ENCODE data around the gene DEFB124. TPM values are rescaled to one million over a fixed set of nuclear protein-coding genes. Genes with fewer than 3 reads are reported as not detected.

DEFB124 gene
- total RNA-seq, 1 experiment from 2014 or later = not detected

DNA sequence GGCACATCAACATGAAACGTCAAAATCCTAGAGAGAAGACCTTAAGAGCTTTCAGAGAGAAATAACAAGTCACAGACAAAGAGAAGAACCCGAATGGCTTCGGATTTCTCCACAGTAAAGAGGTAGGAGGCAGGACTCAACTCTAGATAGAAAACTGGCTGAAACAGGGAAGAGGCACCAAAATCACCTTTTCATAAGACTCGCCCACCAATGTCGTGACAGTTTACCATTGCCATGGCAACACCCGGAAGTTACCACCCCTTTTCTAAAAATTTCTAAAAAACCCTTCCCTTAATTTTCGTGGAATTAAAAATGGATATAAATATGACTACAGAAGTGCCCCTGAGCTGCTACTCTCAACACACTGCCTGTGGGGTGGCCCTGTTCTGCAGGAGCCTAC is 56.6 kb downstream of the DEFB124 start:
- no peak for DNase-seq
- Mint-ChIP-seq H3K4me3 (ENCODE audit: low read depth, unreplicated experiment) (no peak overlapping the region), H3K27ac (ENCODE audit: unreplicated experiment) (no peak overlapping the region), H3K36me3 (ENCODE audit: insufficient read depth, unreplicated experiment) (no peaks in the 10 kb centered on the region), H3K4me1 (ENCODE audit: low read depth, unreplicated experiment) (no peaks in the 10 kb centered on the region), H3K9me3 (ENCODE audit: low read depth, unreplicated experiment) (no peaks in the 10 kb centered on the region), H3K27me3 (ENCODE audit: unreplicated experiment) (peaks cover 57% of the 10 kb centered on the region)
- intact Hi-C loops (cut with micrococcal nuclease; ENCODE audit: unreplicated experiment) = no loop called here
- CTCF ChIA-PET = no interaction called here
- TF ChIP-seq, protein P1, sequence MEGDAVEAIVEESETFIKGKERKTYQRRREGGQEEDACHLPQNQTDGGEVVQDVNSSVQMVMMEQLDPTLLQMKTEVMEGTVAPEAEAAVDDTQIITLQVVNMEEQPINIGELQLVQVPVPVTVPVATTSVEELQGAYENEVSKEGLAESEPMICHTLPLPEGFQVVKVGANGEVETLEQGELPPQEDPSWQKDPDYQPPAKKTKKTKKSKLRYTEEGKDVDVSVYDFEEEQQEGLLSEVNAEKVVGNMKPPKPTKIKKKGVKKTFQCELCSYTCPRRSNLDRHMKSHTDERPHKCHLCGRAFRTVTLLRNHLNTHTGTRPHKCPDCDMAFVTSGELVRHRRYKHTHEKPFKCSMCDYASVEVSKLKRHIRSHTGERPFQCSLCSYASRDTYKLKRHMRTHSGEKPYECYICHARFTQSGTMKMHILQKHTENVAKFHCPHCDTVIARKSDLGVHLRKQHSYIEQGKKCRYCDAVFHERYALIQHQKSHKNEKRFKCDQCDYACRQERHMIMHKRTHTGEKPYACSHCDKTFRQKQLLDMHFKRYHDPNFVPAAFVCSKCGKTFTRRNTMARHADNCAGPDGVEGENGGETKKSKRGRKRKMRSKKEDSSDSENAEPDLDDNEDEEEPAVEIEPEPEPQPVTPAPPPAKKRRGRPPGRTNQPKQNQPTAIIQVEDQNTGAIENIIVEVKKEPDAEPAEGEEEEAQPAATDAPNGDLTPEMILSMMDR (IDR thresholded peaks at IDR 0.05; ENCODE audit: unreplicated experiment) = no peak
- BruUV-seq (replicated peaks) = no TSS peak

DNA sequence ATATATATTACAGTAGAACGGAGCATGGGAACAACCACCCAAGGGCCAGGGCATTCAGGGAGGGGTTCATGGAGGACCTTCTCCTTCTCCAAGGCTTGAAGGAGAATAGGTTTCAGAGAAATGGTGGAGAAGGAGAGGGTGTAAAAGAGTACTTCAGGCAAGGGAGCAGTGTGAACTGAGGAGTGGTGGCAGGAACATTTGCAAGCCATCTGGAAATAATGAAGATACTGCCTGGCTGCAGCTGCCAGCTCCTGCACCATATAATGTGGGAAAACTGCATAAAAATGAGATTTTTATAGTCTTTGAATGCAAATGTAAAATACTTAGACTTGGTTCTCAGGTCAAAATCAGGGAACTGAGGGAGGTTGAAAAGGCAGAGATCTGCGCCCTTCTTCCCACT is 59.3 kb downstream of the DEFB124 start:
- DNase-seq = no peak
- Mint-ChIP-seq H3K36me3 (ENCODE audit: insufficient read depth, unreplicated experiment) (no peaks in the 10 kb centered on the region), H3K27me3 (ENCODE audit: unreplicated experiment) (peaks cover 59% of the 10 kb centered on the region), H3K4me3 (ENCODE audit: low read depth, unreplicated experiment) (no peak overlapping the region), H3K9me3 (ENCODE audit: low read depth, unreplicated experiment) (no peaks in the 10 kb centered on the region), H3K4me1 (ENCODE audit: low read depth, unreplicated experiment) (no peaks in the 10 kb centered on the region), H3K27ac (ENCODE audit: unreplicated experiment) (no peak overlapping the region)
- intact Hi-C loops (cut with micrococcal nuclease; ENCODE audit: unreplicated experiment) = no loop called here
- CTCF ChIA-PET = no interaction called here
- TF ChIP-seq, protein P1 (IDR thresholded peaks at IDR 0.05; ENCODE audit: unreplicated experiment) = no peak
- BruUV-seq (replicated peaks) = no TSS peak

Other genes with a start within 250 kb of the DEFB124 start
- gene DEFB115, start 217.5 kb downstream of the DEFB124 start, total RNA-seq (2022) = not detected in 2 replicates
- not detected in 2 replicates for gene DEFB116, start 166.5 kb downstream of the DEFB124 start, total RNA-seq (2022)
- gene DEFB118, start 106.5 kb downstream of the DEFB124 start, total RNA-seq (2022) = not detected in 2 replicates
- gene DEFB119, start 84.5 kb downstream of the DEFB124 start, total RNA-seq (2022) = not detected in 2 replicates
- not detected in 2 replicates for gene DEFB121, start 68.9 kb downstream of the DEFB124 start, total RNA-seq (2022)
- gene DEFB123, start 34.5 kb downstream of the DEFB124 start, total RNA-seq (2022) = not detected in 2 replicates
- not detected in 2 replicates for gene REM1, start 161 bp upstream of the DEFB124 start, total RNA-seq (2022)
- gene HM13, start 39.3 kb upstream of the DEFB124 start, total RNA-seq (2022) = 342 and 378 TPM in 2 replicates
- 347 and 431 TPM in 2 replicates for gene ID1, start 130.2 kb upstream of the DEFB124 start, total RNA-seq (2022)
- gene COX4I2, start 162.8 kb upstream of the DEFB124 start, total RNA-seq (2022) = not detected in 2 replicates
- gene BCL2L1, start 247.7 kb upstream of the DEFB124 start, total RNA-seq (2022) = 290 and 321 TPM in 2 replicates